MM.1S (cell line): ENCODE results near the gene CDH4.

Experiments used
- DNase-seq: peaks from one replicate; pipeline ENCODE4 v3.0.0-alpha.2; 2015
- H2AFZ ChIP-seq: fragments of 300-600 bp; sonication (generic); 2 replicates; pipeline ENCODE4 v1.6.0; 2016; ENCODE audit warnings: antibody characterized with exemption, low read length
- H3F3A ChIP-seq: fragments of 300-600 bp; sonication (generic); 2 replicates; pipeline ENCODE4 v1.6.1; 2016; ENCODE audit warnings: mild to moderate bottlenecking, antibody characterized with exemption, low read length, moderate library complexity, mixed read lengths; ENCODE audit not compliant: insufficient read depth
- H3K27ac ChIP-seq: fragments of 300-600 bp; sonication (generic); 2 replicates; pipeline ENCODE4 v1.5.1; 2016; ENCODE audit warnings: mild to moderate bottlenecking, low read length
- H3K27me3 ChIP-seq: fragments of 300-600 bp; sonication (generic); replicated peaks from 2 replicates; pipeline ENCODE4 v1.6.0; 2016; ENCODE audit warnings: low read length; ENCODE audit not compliant: insufficient read depth
- H3K36me3 ChIP-seq: fragments of 300-600 bp; sonication (generic); replicated peaks from 2 replicates; pipeline ENCODE4 v1.6.1; 2016; ENCODE audit warnings: mild to moderate bottlenecking, low read length, mixed read lengths; ENCODE audit not compliant: insufficient read depth
- H3K4me1 ChIP-seq: fragments of 300-600 bp; sonication (generic); 2 replicates; pipeline ENCODE4 v1.6.1; 2016; ENCODE audit warnings: low read length, mixed read lengths
- H3K4me2 ChIP-seq: fragments of 300-600 bp; sonication (generic); 2 replicates; pipeline ENCODE4 v1.6.0; 2016; ENCODE audit warnings: low read depth, low read length
- H3K4me3 ChIP-seq: fragments of 300-600 bp; sonication (generic); 2 replicates; pipeline ENCODE4 v1.5.1; 2016; ENCODE audit warnings: low read length, mixed read lengths
- H3K79me2 ChIP-seq: fragments of 300-600 bp; sonication (generic); 2 replicates; pipeline ENCODE4 v1.6.1; 2016; ENCODE audit warnings: mixed run types, low read length, mixed read lengths
- H3K9ac ChIP-seq: fragments of 300-600 bp; sonication (generic); 2 replicates; pipeline ENCODE4 v1.6.1; 2016; ENCODE audit warnings: low read length, mixed read lengths
- H3K9me2 ChIP-seq: fragments of 300-600 bp; sonication (generic); replicated peaks from 2 replicates; pipeline ENCODE4 v1.6.1; 2016; ENCODE audit warnings: mild to moderate bottlenecking, low read length, mixed read lengths; ENCODE audit not compliant: insufficient read depth
- H3K9me3 ChIP-seq: fragments of 300-600 bp; sonication (generic); replicated peaks from 2 replicates; pipeline ENCODE4 v1.6.1; 2016; ENCODE audit warnings: mild to moderate bottlenecking, low read length, mixed read lengths; ENCODE audit not compliant: insufficient read depth
- H4K20me1 ChIP-seq: fragments of 300-600 bp; sonication (generic); 2 replicates; pipeline ENCODE4 v1.6.1; 2016; ENCODE audit warnings: mild to moderate bottlenecking, low read length, moderate library complexity, mixed read lengths; ENCODE audit not compliant: insufficient read depth
- EZH2 ChIP-seq: fragments of 300-600 bp; sonication (generic); optimal IDR thresholded peaks from 2 replicates; pipeline ENCODE3; 2017; ENCODE audit warnings: low read depth, mild to moderate bottlenecking, antibody characterized with exemption, low read length, mixed read lengths
- EZH2phosphoT487 ChIP-seq: fragments of 300-600 bp; sonication (generic); IDR thresholded peaks from 2 replicates; pipeline ENCODE4 v1.6.1; 2018; ENCODE audit warnings: antibody characterized with exemption, low read length
- TF ChIP-seq, protein P1 (sequence below): fragments of 300-600 bp; sonication (generic); IDR thresholded peaks from 2 replicates; pipeline ENCODE4 v1.5.1; 2016; ENCODE audit warnings: antibody characterized with exemption, low read length, mixed read lengths

The CDH4 gene

GRCh38 chr20:61699495-61700374 lies 447.7 kb downstream of the CDH4 start:
- no peak overlapping the region for H3K9ac ChIP-seq
- no peaks in the 10 kb centered on the region for H4K20me1 ChIP-seq
- H3K36me3 ChIP-seq: no peaks in the 10 kb centered on the region
- no peaks in the 10 kb centered on the region for H3K4me1 ChIP-seq
- no peak overlapping the region for H2AFZ ChIP-seq
- H3K79me2 ChIP-seq: no peaks in the 10 kb centered on the region
- no peaks in the 10 kb centered on the region for H3K9me2 ChIP-seq
- H3F3A ChIP-seq: no peaks in the 10 kb centered on the region
- H3K9me3 ChIP-seq: no peaks in the 10 kb centered on the region
- H3K4me2 ChIP-seq: no peak overlapping the region
- H3K27me3 ChIP-seq: peaks cover 99% of the 10 kb centered on the region
- no peak for DNase-seq
- TF ChIP-seq, protein P1, sequence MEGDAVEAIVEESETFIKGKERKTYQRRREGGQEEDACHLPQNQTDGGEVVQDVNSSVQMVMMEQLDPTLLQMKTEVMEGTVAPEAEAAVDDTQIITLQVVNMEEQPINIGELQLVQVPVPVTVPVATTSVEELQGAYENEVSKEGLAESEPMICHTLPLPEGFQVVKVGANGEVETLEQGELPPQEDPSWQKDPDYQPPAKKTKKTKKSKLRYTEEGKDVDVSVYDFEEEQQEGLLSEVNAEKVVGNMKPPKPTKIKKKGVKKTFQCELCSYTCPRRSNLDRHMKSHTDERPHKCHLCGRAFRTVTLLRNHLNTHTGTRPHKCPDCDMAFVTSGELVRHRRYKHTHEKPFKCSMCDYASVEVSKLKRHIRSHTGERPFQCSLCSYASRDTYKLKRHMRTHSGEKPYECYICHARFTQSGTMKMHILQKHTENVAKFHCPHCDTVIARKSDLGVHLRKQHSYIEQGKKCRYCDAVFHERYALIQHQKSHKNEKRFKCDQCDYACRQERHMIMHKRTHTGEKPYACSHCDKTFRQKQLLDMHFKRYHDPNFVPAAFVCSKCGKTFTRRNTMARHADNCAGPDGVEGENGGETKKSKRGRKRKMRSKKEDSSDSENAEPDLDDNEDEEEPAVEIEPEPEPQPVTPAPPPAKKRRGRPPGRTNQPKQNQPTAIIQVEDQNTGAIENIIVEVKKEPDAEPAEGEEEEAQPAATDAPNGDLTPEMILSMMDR: no peak
- TF ChIP-seq EZH2phosphoT487 (no peak), EZH2 (no peak)
- H3K4me3 ChIP-seq: no peak overlapping the region
- H3K27ac ChIP-seq: no peak overlapping the region

DNA sequence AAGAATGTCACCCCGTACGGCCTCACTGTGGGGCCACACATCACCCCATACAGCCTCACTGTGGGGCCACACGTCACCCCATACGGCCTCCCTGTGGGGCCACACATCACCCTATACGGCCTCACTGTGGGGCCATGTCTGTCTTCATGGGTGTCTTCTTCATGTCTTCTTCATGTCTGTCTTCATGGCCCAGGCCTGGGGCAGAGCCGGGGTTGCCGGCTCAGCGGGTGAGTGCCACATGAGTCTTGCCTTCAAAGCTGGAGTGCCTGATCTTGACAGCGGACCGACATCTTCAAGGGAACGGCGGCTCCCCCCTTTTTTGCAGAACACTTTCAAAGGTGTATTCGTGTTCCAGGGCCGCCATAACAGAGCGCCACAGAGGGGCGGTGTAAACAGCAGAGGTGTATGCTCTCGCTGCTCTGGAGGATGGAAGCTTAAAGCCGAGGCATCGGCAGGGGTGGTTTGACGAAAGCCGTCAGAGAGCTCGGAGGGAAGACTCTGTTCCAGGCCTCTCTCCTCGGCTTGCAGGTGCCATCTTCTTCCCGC lies 448.6 kb downstream of the CDH4 start:
- Histone ChIP-seq H3K9me3 (no peaks in the 10 kb centered on the region), H3K36me3 (no peaks in the 10 kb centered on the region), H4K20me1 (no peaks in the 10 kb centered on the region), H3K9ac (no peak overlapping the region), H3F3A (no peaks in the 10 kb centered on the region), H3K27ac (no peak overlapping the region), H3K9me2 (no peaks in the 10 kb centered on the region), H3K4me2 (no peak overlapping the region), H3K79me2 (no peaks in the 10 kb centered on the region), H2AFZ (no peak overlapping the region), H3K27me3 (peaks cover 100% of the 10 kb centered on the region), H3K4me3 (no peak overlapping the region), H3K4me1 (no peaks in the 10 kb centered on the region)
- DNase-seq: no peak
- no peak for TF ChIP-seq EZH2phosphoT487

GRCh38 chr20:61701401-61701800 lies 449.3 kb downstream of the CDH4 start:
- Histone ChIP-seq H3F3A (no peaks in the 10 kb centered on the region), H3K9me2 (no peaks in the 10 kb centered on the region), H3K27me3 (peaks cover 100% of the 10 kb centered on the region), H3K4me3 (no peak overlapping the region), H4K20me1 (no peaks in the 10 kb centered on the region), H3K4me1 (no peaks in the 10 kb centered on the region), H3K9ac (no peak overlapping the region), H3K4me2 (no peak overlapping the region), H3K9me3 (no peaks in the 10 kb centered on the region), H3K27ac (no peak overlapping the region), H3K36me3 (no peaks in the 10 kb centered on the region), H2AFZ (no peak overlapping the region), H3K79me2 (no peaks in the 10 kb centered on the region)
- TF ChIP-seq, protein P1: no peak
- no peak for TF ChIP-seq EZH2
- no peak for TF ChIP-seq EZH2phosphoT487
- DNase-seq: no peak

DNA sequence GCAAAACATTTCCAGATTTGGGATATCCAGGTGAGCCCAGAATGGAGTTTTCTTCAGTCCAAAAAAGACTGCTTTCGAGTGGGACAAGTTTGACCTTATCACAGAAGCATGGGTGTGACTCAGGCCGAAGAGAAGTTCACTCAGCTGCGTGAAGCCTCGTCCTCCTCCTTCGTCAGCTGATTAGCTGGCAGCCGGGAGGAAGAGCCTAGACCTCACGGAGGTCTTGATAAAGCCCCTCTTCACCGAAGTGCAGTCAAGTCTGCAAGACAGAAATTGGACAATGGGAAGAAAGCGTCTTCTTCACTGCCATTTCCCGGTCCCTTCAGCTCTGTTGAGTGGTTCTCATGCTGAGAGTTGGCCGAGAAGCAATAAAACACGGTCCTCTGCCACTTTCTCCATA lies 449.7 kb downstream of the CDH4 start:
- H3K27ac ChIP-seq: no peak overlapping the region
- H3K79me2 ChIP-seq: no peaks in the 10 kb centered on the region
- H2AFZ ChIP-seq: no peak overlapping the region
- no peak overlapping the region for H3K9ac ChIP-seq
- no peaks in the 10 kb centered on the region for H3K9me2 ChIP-seq
- no peaks in the 10 kb centered on the region for H3F3A ChIP-seq
- H3K27me3 ChIP-seq: peaks cover 100% of the 10 kb centered on the region
- H3K4me1 ChIP-seq: no peaks in the 10 kb centered on the region
- H3K4me3 ChIP-seq: no peak overlapping the region
- H3K4me2 ChIP-seq: no peak overlapping the region
- no peaks in the 10 kb centered on the region for H3K36me3 ChIP-seq
- TF ChIP-seq, protein P1: no peak
- no peak for TF ChIP-seq EZH2phosphoT487
- no peak for TF ChIP-seq EZH2
- H3K9me3 ChIP-seq: no peaks in the 10 kb centered on the region
- no peaks in the 10 kb centered on the region for H4K20me1 ChIP-seq
- DNase-seq: no peak
